ENCODE measurements around the gene NUMBL. TPM values are rescaled to one million over a fixed set of nuclear protein-coding genes. Genes with fewer than 3 reads are reported as not detected.

Gene NUMBL
- total and polyA plus RNA-seq, 2 of the 13 experiments (the other 11 are each of a cell fraction or from before 2014, with no cell fraction given): 0.49 to 2.3 TPM

GRCh38 chr19:40716482-40717324 is 26.3 kb upstream of the NUMBL start, which contains the start of the genes COQ8B and ITPKC (continued):
- TF ChIP-seq AKNA (CRISPR knock-in tag; IDR thresholded peaks at IDR 0.05; ENCODE audit: borderline replicate concordance) (no peak; the same call in 1 of the 2 replicates), PPARG (CRISPR knock-in tag; conservative IDR thresholded peaks at IDR 0.05) (no peak), MBD4 (IDR thresholded peaks at IDR 0.05; ENCODE audit: borderline replicate concordance, low read length) (no peak), FLYWCH1 (CRISPR knock-in tag; IDR thresholded peaks at IDR 0.05) (no peak), ZIK1 (CRISPR knock-in tag; IDR thresholded peaks at IDR 0.05; ENCODE audit: borderline replicate concordance, low read depth) (no peak), ZBTB2 (CRISPR knock-in tag; IDR thresholded peaks at IDR 0.05; ENCODE audit: low read depth) (peak; percentile 53), ZNF543 (CRISPR knock-in tag; IDR thresholded peaks at IDR 0.05) (no peak), ZNF850 (CRISPR knock-in tag; conservative IDR thresholded peaks at IDR 0.05) (no peak), TBX3 (IDR thresholded peaks at IDR 0.05; ENCODE audit: borderline replicate concordance) (no peak), ZNF513 (CRISPR knock-in tag; conservative IDR thresholded peaks at IDR 0.05) (no peak), TP53 (CRISPR knock-in tag; conservative IDR thresholded peaks at IDR 0.05) (no peak), TFDP1 (CRISPR knock-in tag; IDR thresholded peaks at IDR 0.05; ENCODE audit: borderline replicate concordance) (peak; percentile 11; the same call in 1 of the 2 replicates), ZNF354B (CRISPR knock-in tag; IDR thresholded peaks at IDR 0.05) (no peak), HNRNPH1 (optimal IDR thresholded peaks at IDR 0.05; ENCODE audit: low read depth, low read length) (no peak), ZNF589 (CRISPR knock-in tag; conservative IDR thresholded peaks at IDR 0.05) (no peak), ZNF331 (CRISPR knock-in tag; IDR thresholded peaks at IDR 0.05) (no peak), AKAP8 (CRISPR knock-in tag; IDR thresholded peaks at IDR 0.05) (no peak), ZNF781 (CRISPR knock-in tag; IDR thresholded peaks at IDR 0.05; ENCODE audit: borderline replicate concordance, not compliant biosample characterization) (no peak), ZFP36 (IDR thresholded peaks at IDR 0.05; ENCODE audit: borderline replicate concordance, low read depth, low read length, partially characterized antibody) (no peak)

All from HepG2 (cell line).